ENCODE measurements around the gene MBP.

MBP gene

GRCh38 chr18:77137851-77138250, 5.3 kb upstream of the MBP start:
- Histone ChIP-seq H3K4me3 (replicated peaks; ENCODE audit: insufficient read depth, low read length) (no peak overlapping the region), H3K27me3 (ENCODE audit: insufficient read depth, poor library complexity, severe bottlenecking) (no peaks in the 10 kb centered on the region), H3K27ac (replicated peaks) (no peak overlapping the region)
- DNase-seq (ENCODE audit: low read depth in 1 of 2, low spot score in 1 of 2), result no peak
- TF ChIP-seq REST (IDR thresholded peaks at IDR 0.05; ENCODE audit: insufficient replicate concordance, low read depth), result no peak
- TF ChIP-seq CTCF (IDR thresholded peaks at IDR 0.05; ENCODE audit: insufficient read depth, low read length), result no peak
- no peak for TF ChIP-seq SPI1 (IDR thresholded peaks at IDR 0.05; ENCODE audit: borderline replicate concordance, low read depth)
- TF ChIP-seq GABPA (IDR thresholded peaks at IDR 0.05; ENCODE audit: low read depth), result no peak
- no peak for TF ChIP-seq POLR2AphosphoS5 (IDR thresholded peaks at IDR 0.05; ENCODE audit: low read depth)

- TF ChIP-seq REST (IDR thresholded peaks at IDR 0.05; ENCODE audit: insufficient replicate concordance, low read depth), result no peak
- no peak for TF ChIP-seq CTCF (IDR thresholded peaks at IDR 0.05; ENCODE audit: insufficient read depth, low read length)
- TF ChIP-seq SPI1 (IDR thresholded peaks at IDR 0.05; ENCODE audit: borderline replicate concordance, low read depth), result no peak
- TF ChIP-seq POLR2AphosphoS5 (IDR thresholded peaks at IDR 0.05; ENCODE audit: low read depth), result no peak
- no peak for TF ChIP-seq GABPA (IDR thresholded peaks at IDR 0.05; ENCODE audit: low read depth)
- DNase-seq (ENCODE audit: low read depth in 1 of 2, low spot score in 1 of 2), result no peak
- H3K27ac ChIP-seq (replicated peaks), result no peak overlapping the region
- H3K4me3 ChIP-seq (replicated peaks; ENCODE audit: insufficient read depth, low read length), result no peak overlapping the region
- no peaks in the 10 kb centered on the region for H3K27me3 ChIP-seq (ENCODE audit: insufficient read depth, poor library complexity, severe bottlenecking)
These were observed 4.5 kb upstream of the MBP start for GRCh38 chr18:77136871-77137665.

- no peak for DNase-seq (ENCODE audit: low read depth in 1 of 2, low spot score in 1 of 2)
- Histone ChIP-seq H3K4me3 (replicated peaks; ENCODE audit: insufficient read depth, low read length) (no peak overlapping the region), H3K27me3 (ENCODE audit: insufficient read depth, poor library complexity, severe bottlenecking) (no peaks in the 10 kb centered on the region), H3K27ac (replicated peaks) (no peak overlapping the region)
- TF ChIP-seq SPI1 (IDR thresholded peaks at IDR 0.05; ENCODE audit: borderline replicate concordance, low read depth) (no peak), GABPA (IDR thresholded peaks at IDR 0.05; ENCODE audit: low read depth) (no peak), CTCF (IDR thresholded peaks at IDR 0.05; ENCODE audit: insufficient read depth, low read length) (no peak), POLR2AphosphoS5 (IDR thresholded peaks at IDR 0.05; ENCODE audit: low read depth) (no peak), REST (IDR thresholded peaks at IDR 0.05; ENCODE audit: insufficient replicate concordance, low read depth) (no peak)
These were observed 3.6 kb upstream of the MBP start for GRCh38 chr18:77136076-77136718.

Measured in HL-60 (cell line).